Neural progenitor cell (in vitro differentiated cells): ENCODE measurements around the gene GMCL1. TPM values are rescaled to one million over a fixed set of nuclear protein-coding genes. Genes with fewer than 3 reads are reported as not detected.

Source experiments
- DNase-seq: peaks from one replicate; pipeline ENCODE4 v3.0.0-alpha.2; 2016; ENCODE audit warnings: low spot score
- H2AFZ ChIP-seq: fragments of 200-600 bp; sonication (generic); replicated peaks from 2 replicates; pipeline ENCODE4 v1.6.1; 2016; ENCODE audit warnings: antibody characterized with exemption
- H3F3A ChIP-seq: fragments of 200-600 bp; sonication (generic); 2 replicates; pipeline ENCODE4 v1.6.1; 2016; ENCODE audit warnings: antibody characterized with exemption, low read depth
- H3K27ac ChIP-seq: fragments of 200-600 bp; sonication (generic); 2 replicates; pipeline ENCODE4 v1.5.1; 2016; ENCODE audit warnings: mild to moderate bottlenecking
- H3K27me3 ChIP-seq: fragments of 200-600 bp; sonication (generic); 2 replicates; pipeline ENCODE4 v1.6.1; 2016; ENCODE audit warnings: mild to moderate bottlenecking, moderate library complexity
- H3K36me3 ChIP-seq: fragments of 200-600 bp; sonication (generic); 2 replicates; pipeline ENCODE4 v1.5.1; 2016
- H3K4me1 ChIP-seq: fragments of 200-600 bp; sonication (generic); 2 replicates; pipeline ENCODE4 v1.6.1; 2016; ENCODE audit warnings: mixed run types
- H3K4me2 ChIP-seq: fragments of 200-600 bp; sonication (generic); 2 replicates; pipeline ENCODE4 v1.6.1; 2016
- H3K4me3 ChIP-seq: fragments of 200-600 bp; sonication (generic); 2 replicates; pipeline ENCODE4 v1.5.1; 2016
- H3K79me2 ChIP-seq: fragments of 200-600 bp; sonication (generic); 2 replicates; pipeline ENCODE4 v1.6.1; 2016; ENCODE audit warnings: low read depth
- H3K9ac ChIP-seq: fragments of 200-600 bp; sonication (generic); 2 replicates; pipeline ENCODE4 v1.6.1; 2016
- H3K9me3 ChIP-seq: fragments of 200-600 bp; sonication (generic); 2 replicates; pipeline ENCODE4 v1.5.1; 2016; ENCODE audit warnings: low read depth
- H4K20me1 ChIP-seq: fragments of 200-600 bp; sonication (generic); 2 replicates; pipeline ENCODE4 v1.6.1; 2016; ENCODE audit warnings: low read depth
- H3K27ac Mint-ChIP-seq: 3 replicates; pipeline ENCODE4 v1.8.0; 2021; ENCODE audit warnings: mixed read lengths
- H3K27me3 Mint-ChIP-seq: 2 replicates; pipeline ENCODE4 v1.8.0; 2022; ENCODE audit warnings: low read depth, mild to moderate bottlenecking, inconsistent platforms, moderate library complexity, mixed read lengths; ENCODE audit not compliant: insufficient read depth
- H3K36me3 Mint-ChIP-seq: 3 replicates; pipeline ENCODE4 v1.8.0; 2021; ENCODE audit warnings: mixed read lengths
- H3K4me1 Mint-ChIP-seq: 3 replicates; pipeline ENCODE4 v1.8.0; 2021; ENCODE audit warnings: mixed read lengths
- H3K4me3 Mint-ChIP-seq: 3 replicates; pipeline ENCODE4 v1.8.0; 2021; ENCODE audit warnings: mild to moderate bottlenecking, moderate library complexity, mixed read lengths
- H3K9me3 Mint-ChIP-seq: 3 replicates; pipeline ENCODE4 v1.8.0; 2020; ENCODE audit warnings: mixed read lengths
- EZH2 ChIP-seq: fragments of 200-600 bp; sonication (generic); IDR thresholded peaks from 2 replicates; pipeline ENCODE4 v1.6.1; 2017; ENCODE audit warnings: antibody characterized with exemption, mild to moderate bottlenecking, moderate library complexity
- EZH2phosphoT487 ChIP-seq: fragments of 200-600 bp; sonication (generic); IDR thresholded peaks from 2 replicates; pipeline ENCODE4 v1.6.1; 2017; ENCODE audit warnings: antibody characterized with exemption
- small RNA-seq: library from RNA; depleted of rRNA; stranded (forward); fragments of <200 nt; gene quantifications from one replicate; pipeline ENCODE3, GENCODE V24; 2015
- total RNA-seq: library from RNA; depleted of rRNA; stranded (reverse); fragments of >200 nt; gene quantifications from 2 replicates; pipeline ENCODE4 v1.2.3, GENCODE V29; 2015; ENCODE audit warnings: low replicate concordance
- TF ChIP-seq, protein P1 (sequence below): fragments of 200-600 bp; sonication (generic); IDR thresholded peaks from 2 replicates; pipeline ENCODE4 v1.5.1; 2017; ENCODE audit warnings: antibody characterized with exemption, mild to moderate bottlenecking

GMCL1 gene
- total RNA-seq, 1 donor from 2014 or later: 23.1 TPM

DNA sequence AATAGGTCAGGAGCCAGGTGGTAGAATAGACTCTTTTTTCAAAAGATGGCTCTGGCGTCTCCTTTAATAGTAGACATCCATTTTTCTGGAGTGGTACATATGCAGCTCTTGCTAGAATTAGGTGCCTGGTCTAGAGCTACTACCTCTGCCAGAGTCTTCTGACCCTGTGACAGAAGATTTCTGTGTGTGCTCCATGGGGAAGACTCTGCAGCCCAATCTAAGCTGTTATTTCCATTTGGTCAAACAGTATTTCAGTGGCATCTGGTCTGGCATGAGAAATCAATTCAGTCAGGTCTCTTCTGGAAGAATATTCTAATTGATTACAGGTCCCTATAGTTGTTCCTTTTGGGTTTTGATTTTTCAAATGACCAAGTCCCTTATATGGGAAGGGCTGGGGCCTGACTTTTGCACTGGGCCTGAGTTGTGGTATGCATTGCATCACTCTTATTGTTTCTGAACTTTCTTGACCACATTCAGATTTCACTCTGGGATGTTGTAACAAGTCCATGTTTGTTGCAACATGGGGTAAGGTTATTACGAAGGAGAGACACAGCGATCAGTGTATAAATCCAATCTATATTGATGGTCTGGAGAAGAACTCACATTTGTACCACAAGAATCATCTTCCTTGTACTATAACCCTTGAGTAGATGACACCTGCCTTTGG is 97.5 kb downstream of the GMCL1 start:
- H3F3A ChIP-seq: peaks cover 3% of the 10 kb centered on the region
- Mint-ChIP-seq H3K4me1 (no peaks in the 10 kb centered on the region), H3K9me3 (no peaks in the 10 kb centered on the region), H3K4me3 (no peak overlapping the region), H3K36me3 (peaks cover 5% of the 10 kb centered on the region), H3K27me3 (no peaks in the 10 kb centered on the region), H3K27ac (no peak overlapping the region)
- H3K36me3 ChIP-seq: no peaks in the 10 kb centered on the region
- H3K9ac ChIP-seq: no peak overlapping the region
- H3K79me2 ChIP-seq: no peaks in the 10 kb centered on the region
- H3K27me3 ChIP-seq: no peaks in the 10 kb centered on the region
- no peaks in the 10 kb centered on the region for H3K4me1 ChIP-seq
- H3K27ac ChIP-seq: no peak overlapping the region
- H3K4me3 ChIP-seq: no peak overlapping the region
- TF ChIP-seq EZH2 (no peak), EZH2phosphoT487 (no peak)
- TF ChIP-seq, protein P1, sequence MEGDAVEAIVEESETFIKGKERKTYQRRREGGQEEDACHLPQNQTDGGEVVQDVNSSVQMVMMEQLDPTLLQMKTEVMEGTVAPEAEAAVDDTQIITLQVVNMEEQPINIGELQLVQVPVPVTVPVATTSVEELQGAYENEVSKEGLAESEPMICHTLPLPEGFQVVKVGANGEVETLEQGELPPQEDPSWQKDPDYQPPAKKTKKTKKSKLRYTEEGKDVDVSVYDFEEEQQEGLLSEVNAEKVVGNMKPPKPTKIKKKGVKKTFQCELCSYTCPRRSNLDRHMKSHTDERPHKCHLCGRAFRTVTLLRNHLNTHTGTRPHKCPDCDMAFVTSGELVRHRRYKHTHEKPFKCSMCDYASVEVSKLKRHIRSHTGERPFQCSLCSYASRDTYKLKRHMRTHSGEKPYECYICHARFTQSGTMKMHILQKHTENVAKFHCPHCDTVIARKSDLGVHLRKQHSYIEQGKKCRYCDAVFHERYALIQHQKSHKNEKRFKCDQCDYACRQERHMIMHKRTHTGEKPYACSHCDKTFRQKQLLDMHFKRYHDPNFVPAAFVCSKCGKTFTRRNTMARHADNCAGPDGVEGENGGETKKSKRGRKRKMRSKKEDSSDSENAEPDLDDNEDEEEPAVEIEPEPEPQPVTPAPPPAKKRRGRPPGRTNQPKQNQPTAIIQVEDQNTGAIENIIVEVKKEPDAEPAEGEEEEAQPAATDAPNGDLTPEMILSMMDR: no peak
- no peak for DNase-seq
- no peaks in the 10 kb centered on the region for H3K9me3 ChIP-seq
- H2AFZ ChIP-seq: no peak overlapping the region
- H4K20me1 ChIP-seq: no peaks in the 10 kb centered on the region
- H3K4me2 ChIP-seq: no peak overlapping the region

Small RNA genes lying within 50 kb of the gene (small RNA-seq; reads per million reads assigned to genes)
- gene RPL23AP92: not detected

Other genes with a start within 250 kb of the GMCL1 start
- 11.8 and 20.8 TPM in 2 replicates for gene AAK1, start 185.9 kb upstream of the GMCL1 start, total RNA-seq
- gene ANXA4, start 87.5 kb upstream of the GMCL1 start, total RNA-seq: 4.7 and 7.0 TPM in 2 replicates
- gene SNRNP27, start 64.3 kb downstream of the GMCL1 start, total RNA-seq: 89.2 and 131 TPM in 2 replicates
- gene MXD1, start 85.4 kb downstream of the GMCL1 start, total RNA-seq: 3.9 and 5.3 TPM in 2 replicates
- gene ASPRV1, start 132.0 kb downstream of the GMCL1 start, total RNA-seq: 0.30 and 1.2 TPM in 2 replicates